Measurements from ENCODE around the gene MPZL2.

- TF ChIP-seq CTCF (IDR thresholded peaks at IDR 0.05; ENCODE audit: poor library complexity, severe bottlenecking) (no peak), POLR2AphosphoS5 (IDR thresholded peaks at IDR 0.05) (no peak), RAD21 (conservative IDR thresholded peaks at IDR 0.05) (no peak), EZH2 (IDR thresholded peaks at IDR 0.05; ENCODE audit: borderline replicate concordance, insufficient read depth, low read length, poor library complexity, severe bottlenecking) (no peak), MXI1 (conservative IDR thresholded peaks at IDR 0.05; ENCODE audit: poor library complexity, severe bottlenecking) (no peak), EP300 (conservative IDR thresholded peaks at IDR 0.05; ENCODE audit: poor library complexity, severe bottlenecking) (no peak), TAF1 (IDR thresholded peaks at IDR 0.05; ENCODE audit: low read depth) (no peak), REST (IDR thresholded peaks at IDR 0.05; ENCODE audit: borderline replicate concordance) (no peak)
Measured at GRCh38 chr11:118214210-118214914, 49.7 kb downstream of the MPZL2 start.
